GM12878 (cell line): ENCODE data around the gene SLC38A4.

Experiments used
- CTCF ChIP-seq, 3 experiments: IDR thresholded peaks in 2 of 3; conservative IDR thresholded peaks in 1 of 3; 2 replicates each; pipeline ENCODE4 v1.5.1; 2011; ENCODE audit warnings: low read depth in 3 of 3, low read length in 3 of 3, mild to moderate bottlenecking in 3 of 3, control low read depth in 2 of 3, moderate library complexity in 2 of 3, inconsistent platforms in 1 of 3, mixed read lengths in 1 of 3; ENCODE audit not compliant: control insufficient read depth in 2 of 3, insufficient read depth in 1 of 3; ENCODE audit errors: extremely low read depth in 1 of 3
- ELK1 ChIP-seq: IDR thresholded peaks from 2 replicates; pipeline ENCODE4 v1.6.1; 2012; ENCODE audit warnings: low read depth, low read length, improper control_type of control experiment
- HDAC2 ChIP-seq: fragments of 200-600 bp; sonication (generic); IDR thresholded peaks from 2 replicates; pipeline ENCODE4 v1.6.1; 2017
- NBN ChIP-seq: fragments of 450-650 bp; IDR thresholded peaks from 2 replicates; pipeline ENCODE4 v1.6.1; 2016
- POLR2A ChIP-seq: IDR thresholded peaks from 2 replicates; pipeline ENCODE4 v1.6.1; 2011; ENCODE audit warnings: low read depth, mild to moderate bottlenecking, low read length
- POLR2AphosphoS2 ChIP-seq: IDR thresholded peaks from 2 replicates; pipeline ENCODE4 v1.6.1; 2011; ENCODE audit warnings: low read depth, mild to moderate bottlenecking, low read length, improper control_type of control experiment, moderate library complexity
- POLR2AphosphoS5 ChIP-seq: IDR thresholded peaks from 2 replicates; pipeline ENCODE4 v1.6.1; 2011; ENCODE audit warnings: mild to moderate bottlenecking, low read length, inconsistent platforms
- RAD51 ChIP-seq: fragments of 450-650 bp; IDR thresholded peaks from 2 replicates; pipeline ENCODE4 v1.6.1; 2016; ENCODE audit warnings: moderate library complexity, mild to moderate bottlenecking, inconsistent platforms
- RCOR1 ChIP-seq: conservative IDR thresholded peaks from 2 replicates; pipeline ENCODE4 v1.6.1; 2012; ENCODE audit warnings: low read depth, low read length, improper control_type of control experiment
- TAF1 ChIP-seq: IDR thresholded peaks from 2 replicates; pipeline ENCODE4 v1.6.1; 2011; ENCODE audit warnings: mild to moderate bottlenecking, low read depth, low read length, borderline replicate concordance
- USF1 ChIP-seq: IDR thresholded peaks from 2 replicates; pipeline ENCODE4 v1.6.1; 2011; ENCODE audit warnings: borderline replicate concordance, low read depth, mild to moderate bottlenecking, moderate library complexity, mixed read lengths, low read length; ENCODE audit not compliant: insufficient read depth; ENCODE audit errors: extremely low read length

- TF ChIP-seq POLR2AphosphoS5 = no peak
- TF ChIP-seq POLR2A = no peak
- TF ChIP-seq ELK1 = no peak
- TF ChIP-seq RAD51 = no peak
- no peak for TF ChIP-seq POLR2AphosphoS2
- no peak for TF ChIP-seq RCOR1
- no peak for TF ChIP-seq NBN
- TF ChIP-seq HDAC2 = no peak
- TF ChIP-seq CTCF (IDR thresholded peaks at IDR 0.05 in 2 of 3, conservative IDR thresholded peaks at IDR 0.05 in 1 of 3; ENCODE audit: control insufficient read depth in 2 of 3, extremely low read depth in 1 of 3, insufficient read depth in 1 of 3, low read depth in 3 of 3, low read length in 3 of 3) = no peak
- TF ChIP-seq USF1 = no peak
- TF ChIP-seq TAF1 = no peak
Observed at GRCh38 chr12:46794593-46795190, 31.1 kb downstream of the SLC38A4 start.
